ENCODE measurements around the gene STK10.

DNA sequence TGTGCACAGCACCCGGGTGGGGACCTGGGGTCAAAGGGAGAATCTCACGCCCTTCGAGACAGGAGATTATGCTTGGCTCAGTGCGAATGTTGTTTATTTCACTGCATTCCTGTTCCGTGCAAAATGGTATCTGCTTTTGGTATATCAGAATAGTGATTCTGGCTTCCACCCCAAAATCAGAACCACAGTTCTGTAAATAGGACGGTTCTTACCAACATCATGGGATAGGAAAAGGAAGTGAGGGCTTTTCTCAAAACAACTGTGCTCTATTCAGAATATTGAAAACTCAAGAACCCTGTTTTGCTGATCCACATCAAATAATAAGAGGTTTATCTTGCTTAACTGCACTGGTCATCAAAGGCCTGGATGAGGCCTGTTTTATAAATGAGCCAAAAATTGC lies 129.9 kb downstream of the STK10 start:
- TF ChIP-seq, protein P1, sequence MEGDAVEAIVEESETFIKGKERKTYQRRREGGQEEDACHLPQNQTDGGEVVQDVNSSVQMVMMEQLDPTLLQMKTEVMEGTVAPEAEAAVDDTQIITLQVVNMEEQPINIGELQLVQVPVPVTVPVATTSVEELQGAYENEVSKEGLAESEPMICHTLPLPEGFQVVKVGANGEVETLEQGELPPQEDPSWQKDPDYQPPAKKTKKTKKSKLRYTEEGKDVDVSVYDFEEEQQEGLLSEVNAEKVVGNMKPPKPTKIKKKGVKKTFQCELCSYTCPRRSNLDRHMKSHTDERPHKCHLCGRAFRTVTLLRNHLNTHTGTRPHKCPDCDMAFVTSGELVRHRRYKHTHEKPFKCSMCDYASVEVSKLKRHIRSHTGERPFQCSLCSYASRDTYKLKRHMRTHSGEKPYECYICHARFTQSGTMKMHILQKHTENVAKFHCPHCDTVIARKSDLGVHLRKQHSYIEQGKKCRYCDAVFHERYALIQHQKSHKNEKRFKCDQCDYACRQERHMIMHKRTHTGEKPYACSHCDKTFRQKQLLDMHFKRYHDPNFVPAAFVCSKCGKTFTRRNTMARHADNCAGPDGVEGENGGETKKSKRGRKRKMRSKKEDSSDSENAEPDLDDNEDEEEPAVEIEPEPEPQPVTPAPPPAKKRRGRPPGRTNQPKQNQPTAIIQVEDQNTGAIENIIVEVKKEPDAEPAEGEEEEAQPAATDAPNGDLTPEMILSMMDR (IDR thresholded peaks at IDR 0.05; ENCODE audit: insufficient read depth, low read length), result no peak
- TF ChIP-seq POLR2AphosphoS5 (IDR thresholded peaks at IDR 0.05; ENCODE audit: low read depth) (no peak), REST (IDR thresholded peaks at IDR 0.05; ENCODE audit: insufficient replicate concordance, low read depth) (no peak), GABPA (IDR thresholded peaks at IDR 0.05; ENCODE audit: low read depth) (no peak)
